ENCODE measurements around the gene F2R.
A peak's percentile ranks its signal among the peaks of the same experiment; 100 is the strongest.

Gene F2R

GRCh38 chr5:76715736-76716455 is at the start of gene F2R:
Gene F2R, plus strand, starts transcription at chr5:76716126. Its CDS starts 182 bp downstream, at chr5:76716308.
- H3K4me3 ChIP-seq (ENCODE audit: low read depth, low read length): peak within 1 kb of the TSS; percentile 67
- no peak for DNase-seq (ENCODE audit: low read depth)
- TF ChIP-seq CTCF (IDR thresholded peaks at IDR 0.05; ENCODE audit: control insufficient read depth, extremely low read depth, insufficient read depth): peak; percentile 73

DNA sequence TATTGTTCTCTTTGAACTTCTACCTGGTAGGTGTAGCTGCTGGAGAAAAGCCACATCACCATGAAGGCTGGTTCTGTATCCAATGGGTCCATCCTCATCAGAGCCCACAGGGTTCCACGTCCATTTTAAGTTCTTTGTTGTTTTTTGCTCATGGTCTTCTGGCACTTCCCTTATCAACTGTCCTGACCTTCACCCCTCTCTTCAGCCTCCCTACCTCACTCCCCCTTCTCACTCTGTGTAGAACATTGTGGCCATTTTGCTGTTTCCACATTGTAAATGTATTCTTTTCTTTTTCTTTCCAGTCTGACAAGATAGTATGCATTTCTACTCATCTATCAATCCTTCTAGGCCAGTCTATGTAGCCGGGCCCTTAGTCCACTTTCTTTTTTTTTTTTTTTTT is 48.4 kb upstream of the F2R start:
- no peak for DNase-seq (ENCODE audit: low read depth)
- no peak for TF ChIP-seq CTCF (IDR thresholded peaks at IDR 0.05; ENCODE audit: control insufficient read depth, extremely low read depth, insufficient read depth)
- no peak overlapping the region for H3K4me3 ChIP-seq (ENCODE audit: low read depth, low read length)

DNA sequence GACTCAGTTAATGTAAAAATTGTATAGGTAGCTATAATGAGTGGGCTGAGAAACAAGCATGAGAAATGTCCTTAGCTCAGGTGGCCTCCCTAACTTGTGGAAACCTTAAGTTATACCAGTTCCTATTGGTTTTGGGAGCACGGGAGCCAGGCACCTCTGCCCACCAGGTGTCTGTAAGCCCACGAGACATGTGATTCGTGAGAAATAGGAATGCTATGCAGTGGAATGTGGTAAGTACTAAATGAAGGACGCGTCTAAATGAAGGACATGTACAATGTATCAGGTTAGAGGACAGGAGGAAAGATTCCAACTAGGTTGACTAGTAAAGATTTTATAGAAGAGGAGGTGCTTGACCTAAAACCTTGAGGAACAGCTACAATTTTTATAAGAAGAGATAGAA is 46.7 kb upstream of the F2R start:
- no peak for DNase-seq (ENCODE audit: low read depth)
- no peak overlapping the region for H3K4me3 ChIP-seq (ENCODE audit: low read depth, low read length)
- no peak for TF ChIP-seq CTCF (IDR thresholded peaks at IDR 0.05; ENCODE audit: control insufficient read depth, extremely low read depth, insufficient read depth)

GRCh38 chr5:76670508-76670907 is 45.4 kb upstream of the F2R start:
- H3K4me3 ChIP-seq (ENCODE audit: low read depth, low read length): no peak overlapping the region
- no peak for TF ChIP-seq CTCF (IDR thresholded peaks at IDR 0.05; ENCODE audit: control insufficient read depth, extremely low read depth, insufficient read depth)
- no peak for DNase-seq (ENCODE audit: low read depth)

- TF ChIP-seq CTCF (IDR thresholded peaks at IDR 0.05; ENCODE audit: control insufficient read depth, extremely low read depth, insufficient read depth): no peak
- H3K4me3 ChIP-seq (ENCODE audit: low read depth, low read length): no peak overlapping the region
- DNase-seq (ENCODE audit: low read depth): no peak
Observed at GRCh38 chr5:76672242-76672641, 43.7 kb upstream of the F2R start.

GRCh38 chr5:76673125-76673524 is 42.8 kb upstream of the F2R start:
- no peak for TF ChIP-seq CTCF (IDR thresholded peaks at IDR 0.05; ENCODE audit: control insufficient read depth, extremely low read depth, insufficient read depth)

More at GRCh38 chr5:76673125-76673524, 42.8 kb upstream of the F2R start:
- H3K4me3 ChIP-seq (ENCODE audit: low read depth, low read length): no peak overlapping the region
- DNase-seq (ENCODE audit: low read depth): no peak
